WTC11 (cell line): ENCODE measurements around the gene ZNF718. TPM values are rescaled to one million over a fixed set of nuclear protein-coding genes. Genes with fewer than 3 reads are reported as not detected.
"Not testable (repeated sequence)": the region's sequence is repeated elsewhere in the genome, so short reads cannot be mapped to it uniquely, and the experiment has no call there.

ENCODE experiments used
- ATAC-seq: fragments of 200-7000 bp; cut with Tn5 transposase; 2 replicates; pipeline ENCODE4 v1.10.0; 2021; ENCODE audit warnings: mild to moderate bottlenecking, moderate library complexity
- CTCF ChIA-PET: fragments of 300-600 bp; sonication (Branson Sonifier 250); formaldehyde crosslinking; loops from one replicate; lab custom pipeline; 2021; ENCODE audit warnings: antibody characterized with exemption; lab: Charles Lee
- POLR2A ChIA-PET: fragments of 350-600 bp; sonication (Branson Sonifier 250); formaldehyde crosslinking; loops from one replicate; lab custom pipeline; 2021; ENCODE audit warnings: antibody characterized with exemption; lab: Charles Lee
- DNase-seq: peaks from one replicate; pipeline ENCODE4 v3.0.0; 2021; ENCODE audit warnings: low spot score
- H3K27ac Mint-ChIP-seq: 2 replicates; pipeline ENCODE4 v1.8.0; 2021; ENCODE audit warnings: mixed read lengths
- H3K27me3 Mint-ChIP-seq: 2 replicates; pipeline ENCODE4 v1.8.0; 2021; ENCODE audit warnings: low read depth, mild to moderate bottlenecking, moderate library complexity, mixed read lengths
- H3K36me3 Mint-ChIP-seq: 2 replicates; pipeline ENCODE4 v1.8.0; 2021; ENCODE audit warnings: mixed read lengths
- H3K4me1 Mint-ChIP-seq: 2 replicates; pipeline ENCODE4 v1.8.0; 2022; ENCODE audit warnings: mixed read lengths
- H3K4me3 Mint-ChIP-seq: 2 replicates; pipeline ENCODE4 v1.8.0; 2021; ENCODE audit warnings: mild to moderate bottlenecking, moderate library complexity, mixed read lengths
- H3K9me3 Mint-ChIP-seq: 2 replicates; pipeline ENCODE4 v1.8.0; 2021; ENCODE audit warnings: mixed read lengths
- CDX4 ChIP-seq: fragments of 250-450 bp; sonication (Bioruptor Pico); IDR thresholded peaks from 2 replicates; pipeline ENCODE4 v1.9.0; 2021; ENCODE audit warnings: moderate library complexity, mild to moderate bottlenecking, inconsistent platforms, borderline replicate concordance
- GTF2I ChIP-seq: fragments of 250-450 bp; sonication (Bioruptor Pico); conservative IDR thresholded peaks from 2 replicates; pipeline ENCODE4 v1.4.0; 2021; ENCODE audit warnings: mild to moderate bottlenecking
- HMGXB4 ChIP-seq: sonication (generic); formaldehyde crosslinking; IDR thresholded peaks from 2 replicates; pipeline ENCODE4 v1.8.1; 2023; ENCODE audit warnings: mild to moderate bottlenecking, moderate library complexity, missing genetic modification reagents
- MLX ChIP-seq: sonication (generic); formaldehyde crosslinking; IDR thresholded peaks from 2 replicates; pipeline ENCODE4 v1.8.1; 2023; ENCODE audit warnings: mild to moderate bottlenecking, missing genetic modification reagents, moderate library complexity
- MYBL2 ChIP-seq: sonication (generic); formaldehyde crosslinking; IDR thresholded peaks from 2 replicates; pipeline ENCODE4 v1.8.1; 2023; ENCODE audit warnings: mild to moderate bottlenecking, moderate library complexity, missing genetic modification reagents
- NFATC4 ChIP-seq: fragments of 250-450 bp; sonication (Bioruptor Pico); IDR thresholded peaks from 2 replicates; pipeline ENCODE4 v1.9.0; 2021; ENCODE audit warnings: mild to moderate bottlenecking
- NFYB ChIP-seq: sonication (generic); formaldehyde crosslinking; conservative IDR thresholded peaks from 2 replicates; pipeline ENCODE4 v1.8.0; 2022; ENCODE audit warnings: low read depth, missing genetic modification reagents
- NR1H2 ChIP-seq: sonication (generic); formaldehyde crosslinking; IDR thresholded peaks from 2 replicates; pipeline ENCODE4 v1.9.0; 2021; ENCODE audit warnings: mild to moderate bottlenecking, moderate library complexity, missing genetic modification reagents
- ZNF425 ChIP-seq: fragments of 250-450 bp; sonication (Bioruptor Pico); conservative IDR thresholded peaks from 2 replicates; pipeline ENCODE4 v1.9.0; 2021; ENCODE audit warnings: mild to moderate bottlenecking
- ZNF532 ChIP-seq: fragments of 250-450 bp; sonication (Bioruptor Pico); IDR thresholded peaks from 2 replicates; pipeline ENCODE4 v1.9.0; 2021; ENCODE audit warnings: mild to moderate bottlenecking, borderline replicate concordance
- total RNA-seq: library from RNA; stranded (reverse); gene quantifications from 3 replicates; pipeline ENCODE4 v1.2.3, GENCODE V29; 2021

ZNF718 gene
- total RNA-seq, 1 experiment from 2014 or later: 12.5 TPM

- Mint-ChIP-seq H3K36me3 (peaks cover 10% of the 10 kb centered on the region), H3K4me1 (peaks cover 2% of the 10 kb centered on the region), H3K4me3 (no peak overlapping the region), H3K27me3 (peaks cover 32% of the 10 kb centered on the region), H3K9me3 (peaks cover 12% of the 10 kb centered on the region), H3K27ac (no peak overlapping the region)
- no peak for ATAC-seq
- ChIA-PET CTCF (no interaction called here), POLR2A (no interaction called here)
- TF ChIP-seq ZNF532 (CRISPR knock-in tag) (no peak), HMGXB4 (CRISPR knock-in tag) (no peak), MLX (no peak), NR1H2 (CRISPR knock-in tag) (no peak), CDX4 (CRISPR knock-in tag) (no peak), ZNF425 (CRISPR knock-in tag) (no peak)
- no peak for DNase-seq
Measured at GRCh38 chr4:120616-121015, 3.7 kb upstream of the ZNF718 start.

GRCh38 chr4:121408-122084 is 2.8 kb upstream of the ZNF718 start:
- POLR2A ChIA-PET: no interaction called here
- Mint-ChIP-seq H3K9me3 (peaks cover 12% of the 10 kb centered on the region), H3K4me1 (peaks cover 7% of the 10 kb centered on the region), H3K27ac (no peak overlapping the region), H3K27me3 (peaks cover 30% of the 10 kb centered on the region), H3K36me3 (peaks cover 17% of the 10 kb centered on the region), H3K4me3 (no peak overlapping the region)
- CTCF ChIA-PET: no interaction called here
- DNase-seq (no peak), ATAC-seq (no peak)
- TF ChIP-seq MYBL2 (CRISPR knock-in tag) (no peak), NFYB (CRISPR knock-in tag) (no peak), NFATC4 (no peak)

DNA sequence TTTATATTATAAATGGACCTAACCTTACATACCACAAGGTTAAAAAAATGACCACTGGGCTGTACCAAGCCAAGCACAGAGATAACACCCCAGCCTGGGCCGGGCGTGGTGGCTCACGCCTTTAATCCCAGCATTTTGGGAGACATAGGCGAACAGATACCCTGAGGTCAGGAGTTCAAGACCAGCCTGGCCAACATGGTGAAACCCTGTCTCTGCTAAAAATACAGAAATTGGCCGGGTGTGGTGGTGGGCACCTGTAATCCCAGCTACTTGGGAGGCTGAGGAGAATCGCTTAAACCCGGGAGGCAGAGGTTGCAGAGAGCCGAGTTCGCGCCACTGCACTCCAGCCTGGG is 403 bp upstream of the ZNF718 start:
- peak; percentile 68; the same call in 1 of the 2 replicates for TF ChIP-seq GTF2I
- H3K4me1 Mint-ChIP-seq, DNase-seq, H3K27ac Mint-ChIP-seq, ATAC-seq: not testable (repeated sequence)
- ChIA-PET POLR2A (interaction anchor here (0.6 to 2.7 kb wide), 8 partner anchors 11 to 181 kb away, joined by 3 to 9 read pairs (median 4); partner anchors contain the start of genes ZNF595 and ZNF732), CTCF (interaction anchor here (1.0 to 2.3 kb wide), 4 partner anchors 16 to 119 kb away, joined by 3 to 20 read pairs (median 4); partner anchors contain the start of gene ZNF595)
- H3K36me3 Mint-ChIP-seq: peaks cover 19% of the 10 kb centered on the region
- peaks cover 20% of the 10 kb centered on the region for H3K27me3 Mint-ChIP-seq
- peak overlapping the region; percentile 99 for H3K4me3 Mint-ChIP-seq
- H3K9me3 Mint-ChIP-seq: peaks cover 12% of the 10 kb centered on the region
